ENCODE results near the gene CHD2.
A peak's percentile ranks its signal among the peaks of the same experiment; 100 is the strongest.
"Not testable (repeated sequence)": the region's sequence is repeated elsewhere in the genome, so short reads cannot be mapped to it uniquely, and the experiment has no call there.

Gene CHD2

GRCh38 chr15:93020976-93021772 is 121.0 kb downstream of the CHD2 start:
- no peak for DNase-seq (ENCODE audit: low spot score)

GRCh38 chr15:93024293-93024692 is 124.2 kb downstream of the CHD2 start:
- DNase-seq (ENCODE audit: low spot score), result no peak

GRCh38 chr15:93024716-93025624 is 124.8 kb downstream of the CHD2 start:
- no peak for DNase-seq (ENCODE audit: low spot score)

GRCh38 chr15:93025625-93025982 is 125.5 kb downstream of the CHD2 start:
- DNase-seq (ENCODE audit: low spot score), result no peak

GRCh38 chr15:93026380-93026817 is 126.3 kb downstream of the CHD2 start:
- DNase-seq (ENCODE audit: low spot score), result no peak

- DNase-seq (ENCODE audit: low spot score), result no peak
These were observed 127.3 kb downstream of the CHD2 start for GRCh38 chr15:93027413-93027812.

GRCh38 chr15:93028111-93028631 is 128.0 kb downstream of the CHD2 start:
- no peak for DNase-seq (ENCODE audit: low spot score)

- DNase-seq (ENCODE audit: low spot score), result no peak
These were observed 128.6 kb downstream of the CHD2 start for GRCh38 chr15:93028632-93029213.

GRCh38 chr15:93029214-93029835 is 129.2 kb downstream of the CHD2 start:
- DNase-seq (ENCODE audit: low spot score), result no peak

- no peak for DNase-seq (ENCODE audit: low spot score)
These were observed 129.8 kb downstream of the CHD2 start for GRCh38 chr15:93029836-93030429.

- DNase-seq (ENCODE audit: low spot score), result peak; percentile 66
These were observed 130.4 kb downstream of the CHD2 start for GRCh38 chr15:93030430-93031102.

- no peak for DNase-seq (ENCODE audit: low spot score)
These were observed 131.0 kb downstream of the CHD2 start for GRCh38 chr15:93031103-93031464.

- DNase-seq (ENCODE audit: low spot score), result not testable (repeated sequence)
These were observed 131.6 kb downstream of the CHD2 start for GRCh38 chr15:93031557-93032384.

- not testable (repeated sequence) for DNase-seq (ENCODE audit: low spot score)
These were observed 132.5 kb downstream of the CHD2 start for GRCh38 chr15:93032515-93033206.

GRCh38 chr15:93033434-93034045 is 133.4 kb downstream of the CHD2 start:
- no peak for DNase-seq (ENCODE audit: low spot score)

- DNase-seq (ENCODE audit: low spot score), result no peak
These were observed 134.4 kb downstream of the CHD2 start for GRCh38 chr15:93034512-93034911.

- no peak for DNase-seq (ENCODE audit: low spot score)
These were observed 135.2 kb downstream of the CHD2 start for GRCh38 chr15:93035092-93035915.

Measured in CD4-positive, alpha-beta T cell treated with Interleukin-15 for 4 hours (primary cell).